CD14-positive monocyte (primary cell): ENCODE data around the gene PAPPA2. TPM values are rescaled to one million over a fixed set of nuclear protein-coding genes. Genes with fewer than 3 reads are reported as not detected.

Experiments
- DNase-seq, 3 donors: peaks; one replicate each; pipeline ENCODE4 v3.0.0-alpha.2; 2011 to 2022
- H2AFZ ChIP-seq: 2 replicates; pipeline ENCODE4 v1.6.0; 2012; ENCODE audit warnings: mild to moderate bottlenecking, low read depth, low read length, inconsistent platforms; ENCODE audit not compliant: insufficient read depth, poor library complexity, severe bottlenecking
- H3K27ac ChIP-seq, 2 donors: 1 replicate in 1 of 2; 2 replicates in 1 of 2; pipeline ENCODE4 v1.5.1; 2012 to 2013; ENCODE audit warnings: low read length in 2 of 2, control low read depth in 1 of 2, inconsistent platforms in 1 of 2, low read depth in 1 of 2, mild to moderate bottlenecking in 1 of 2
- H3K27me3 ChIP-seq, 2 donors: one replicate each; pipeline versions ENCODE4 v1.6.0 to v1.6.1; 2011 to 2013; ENCODE audit warnings: low read length in 2 of 2; ENCODE audit not compliant: control insufficient read depth in 2 of 2, insufficient read depth in 2 of 2
- H3K36me3 ChIP-seq, 2 donors: replicated peaks in 1 of 2; 1 replicate in 1 of 2; 2 replicates in 1 of 2; pipeline versions ENCODE4 v1.5.1 to v1.6.1; 2012 to 2013; ENCODE audit warnings: low read length in 2 of 2, control low read depth in 1 of 2, inconsistent platforms in 1 of 2, mild to moderate bottlenecking in 1 of 2; ENCODE audit not compliant: insufficient read depth in 2 of 2, control insufficient read depth in 1 of 2
- H3K4me1 ChIP-seq, 2 donors: 1 replicate in 1 of 2; 2 replicates in 1 of 2; pipeline versions ENCODE4 v1.5.1 to v1.6.1; 2012 to 2013; ENCODE audit warnings: low read length in 2 of 2, control low read depth in 1 of 2, inconsistent platforms in 1 of 2, mild to moderate bottlenecking in 1 of 2, moderate library complexity in 1 of 2; ENCODE audit not compliant: insufficient read depth in 2 of 2, control insufficient read depth in 1 of 2
- H3K4me2 ChIP-seq: replicated peaks from 2 replicates; pipeline ENCODE3; 2012; ENCODE audit warnings: low read length, moderate library complexity, mild to moderate bottlenecking; ENCODE audit not compliant: poor library complexity, severe bottlenecking; ENCODE audit errors: extremely low read depth
- H3K4me3 ChIP-seq, 3 experiments: fragments of 200-600 bp in 1 of 3; sonication (generic) in 1 of 3; replicated peaks in 1 of 3; 1 replicate in 2 of 3; 2 replicates in 1 of 3; pipeline ENCODE4 v1.5.1; 2011 to 2013; ENCODE audit warnings: low read length in 3 of 3, mild to moderate bottlenecking in 3 of 3, control low read depth in 2 of 3, low read depth in 2 of 3, inconsistent platforms in 1 of 3, moderate library complexity in 1 of 3
- H3K79me2 ChIP-seq: 2 replicates; pipeline ENCODE4 v1.6.0; 2012; ENCODE audit warnings: mild to moderate bottlenecking, control low read depth, inconsistent platforms, low read length, moderate library complexity; ENCODE audit not compliant: insufficient read depth
- H3K9ac ChIP-seq: 2 replicates; pipeline ENCODE4 v1.6.0; 2017; ENCODE audit warnings: low read length, mild to moderate bottlenecking; ENCODE audit not compliant: insufficient read depth, poor library complexity, severe bottlenecking
- H3K9me3 ChIP-seq, 2 donors: replicated peaks in 1 of 2; 1 replicate in 1 of 2; 2 replicates in 1 of 2; pipeline versions ENCODE4 v1.5.1 to v1.6.1; 2012 to 2013; ENCODE audit warnings: low read length in 2 of 2, control low read depth in 1 of 2; ENCODE audit not compliant: control insufficient read depth in 1 of 2, insufficient read depth in 1 of 2
- H4K20me1 ChIP-seq: 2 replicates; pipeline ENCODE4 v1.6.0; 2012; ENCODE audit warnings: mild to moderate bottlenecking, low read length, control low read depth, moderate library complexity; ENCODE audit not compliant: insufficient read depth
- H3K27ac Mint-ChIP-seq, 7 donors: one replicate each; pipeline ENCODE4 v1.8.0; 2020; ENCODE audit warnings: mild to moderate bottlenecking in 7 of 7, mixed read lengths in 7 of 7, moderate library complexity in 6 of 7, inconsistent platforms in 2 of 7
- H3K27me3 Mint-ChIP-seq, 3 donors: one replicate each; pipeline ENCODE4 v1.8.0; 2021 to 2022; ENCODE audit warnings: low read depth in 3 of 3, mild to moderate bottlenecking in 3 of 3, mixed read lengths in 3 of 3, moderate library complexity in 3 of 3, inconsistent platforms in 1 of 3
- H3K36me3 Mint-ChIP-seq, 2 donors: one replicate each; pipeline ENCODE4 v1.8.0; 2020; ENCODE audit warnings: mixed read lengths in 2 of 2, inconsistent platforms in 1 of 2, mild to moderate bottlenecking in 1 of 2
- H3K4me1 Mint-ChIP-seq: one replicate; pipeline ENCODE4 v1.8.0; 2020; ENCODE audit warnings: mild to moderate bottlenecking, mixed read lengths
- H3K4me3 Mint-ChIP-seq, 2 donors: one replicate each; pipeline ENCODE4 v1.8.0; 2020; ENCODE audit warnings: mild to moderate bottlenecking in 2 of 2, mixed read lengths in 2 of 2, moderate library complexity in 1 of 2
- H3K9me3 Mint-ChIP-seq, 7 donors: one replicate each; pipeline ENCODE4 v1.8.0; 2020 to 2022; ENCODE audit warnings: mixed read lengths in 7 of 7, mild to moderate bottlenecking in 6 of 7, moderate library complexity in 6 of 7, inconsistent platforms in 2 of 7
- CTCF ChIP-seq: fragments of 200-600 bp; IDR thresholded peaks from one replicate; pipeline ENCODE4 v1.8.0; 2022; ENCODE audit warnings: antibody characterized with exemption, mild to moderate bottlenecking
- WGBS: methylation state at CpG from one replicate; pipeline ENCODE4 v1.1.5; 2013; ENCODE audit warnings: missing lambda C conversion rate; ENCODE audit not compliant: insufficient coverage; 5-methylcytosine and 5-hydroxymethylcytosine counted together
- intact Hi-C, 2 donors: fragments of 100-400 bp; cut with micrococcal nuclease; formaldehyde crosslinking; loops; one replicate each; pipeline versions ENCODE4 v1.15.0 to v1.15.1; 2023
- polyA plus RNA-seq, 3 donors: library from polyadenylated mRNA; depleted of rRNA in 1 of 3; unstranded in 2 of 3; stranded (reverse) in 1 of 3; fragments of 300-500 nt in 2 of 3; fragments of >200 nt in 1 of 3; fragmentation: Illumina TruSeq in 2 of 3; gene quantifications; 1 replicate in 2 of 3; 2 replicates in 1 of 3; pipeline ENCODE4 v1.2.3, GENCODE V29; 2012 to 2021

The PAPPA2 gene
- polyA plus RNA-seq, 3 donors: not detected

GRCh38 chr1:176811511-176812288 is 348.7 kb downstream of the PAPPA2 start:
- no peak overlapping the region for H3K4me3 Mint-ChIP-seq
- H2AFZ ChIP-seq: no peak overlapping the region
- H3K9me3 Mint-ChIP-seq: peaks cover 0 to 2% (median 0%) of the 10 kb centered on the region in 7 donors
- no peaks in the 10 kb centered on the region for H3K4me1 ChIP-seq
- H3K36me3 Mint-ChIP-seq: no peaks in the 10 kb centered on the region
- H3K27ac ChIP-seq: no peak overlapping the region
- H3K36me3 ChIP-seq: no peaks in the 10 kb centered on the region
- DNase-seq: no peak
- H3K4me3 ChIP-seq: no peak overlapping the region
- H3K27ac Mint-ChIP-seq: no peak overlapping the region
- H3K27me3 Mint-ChIP-seq: peaks cover 0 to 4% (median 1%) of the 10 kb centered on the region in 3 donors
- intact Hi-C loops: no loop called here
- no peak overlapping the region for H3K9ac ChIP-seq
- no peak for TF ChIP-seq CTCF
- H3K27me3 ChIP-seq: no peaks in the 10 kb centered on the region
- H3K79me2 ChIP-seq: no peaks in the 10 kb centered on the region
- 52% methylated on average over 4 of the region's 4 CpGs for WGBS
- H3K9me3 ChIP-seq: no peaks in the 10 kb centered on the region
- H4K20me1 ChIP-seq: no peaks in the 10 kb centered on the region
- no peaks in the 10 kb centered on the region for H3K4me1 Mint-ChIP-seq
- no peak overlapping the region for H3K4me2 ChIP-seq

- Mint-ChIP-seq H3K27ac (no peak overlapping the region), H3K4me3 (no peak overlapping the region), H3K36me3 (no peaks in the 10 kb centered on the region), H3K9me3 (peaks cover 0 to 3% (median under 1%) of the 10 kb centered on the region in 7 donors), H3K27me3 (peaks cover 0 to 1% (median under 1%) of the 10 kb centered on the region in 3 donors), H3K4me1 (no peaks in the 10 kb centered on the region)
- no peak overlapping the region for H3K9ac ChIP-seq
- no peak overlapping the region for H3K4me2 ChIP-seq
- 89% methylated on average over 5 of the region's 6 CpGs for WGBS
- H3K36me3 ChIP-seq: no peaks in the 10 kb centered on the region
- intact Hi-C loops: no loop called here
- no peak overlapping the region for H3K4me3 ChIP-seq
- no peaks in the 10 kb centered on the region for H3K4me1 ChIP-seq
- H3K27ac ChIP-seq: no peak overlapping the region
- H4K20me1 ChIP-seq: no peaks in the 10 kb centered on the region
- DNase-seq: no peak
- H3K79me2 ChIP-seq: no peaks in the 10 kb centered on the region
- TF ChIP-seq CTCF: no peak
- H3K27me3 ChIP-seq: no peaks in the 10 kb centered on the region
- H3K9me3 ChIP-seq: no peaks in the 10 kb centered on the region
- no peak overlapping the region for H2AFZ ChIP-seq
These were observed 352.6 kb downstream of the PAPPA2 start for GRCh38 chr1:176815621-176816020.
